GM19025 (cell line): ENCODE results near the gene FBXW8.
A peak's percentile ranks its signal among the peaks of the same experiment; 100 is the strongest.

Experiments
- ATAC-seq: cut with Tn5 transposase; IDR thresholded peaks from one replicate; pipeline ENCODE4 v1.9.1; 2021; ENCODE audit warnings: mild to moderate bottlenecking, low read depth, moderate library complexity; ENCODE audit not compliant: unreplicated experiment

The FBXW8 gene

GRCh38 chr12:116910645-116911451 is at the start of gene FBXW8:
FBXW8 (plus strand) TSS chr12:116910950; CDS start chr12:116911038, 88 bp downstream.
- ATAC-seq = peak; percentile 91

GRCh38 chr12:116861320-116861719 is 49.4 kb upstream of the FBXW8 start:
- peak; percentile 79 for ATAC-seq

- no peak for ATAC-seq
Observed at GRCh38 chr12:116862167-116862566, 48.6 kb upstream of the FBXW8 start.

- ATAC-seq = no peak
Observed at GRCh38 chr12:116863275-116863767, 47.4 kb upstream of the FBXW8 start.

GRCh38 chr12:116864371-116865160 is 46.2 kb upstream of the FBXW8 start:
- ATAC-seq = no peak

GRCh38 chr12:116867523-116867922 is 43.2 kb upstream of the FBXW8 start:
- ATAC-seq = no peak

- ATAC-seq = no peak
Observed at GRCh38 chr12:116870306-116870705, 40.4 kb upstream of the FBXW8 start.

- ATAC-seq = no peak
Observed at GRCh38 chr12:116874324-116874995, 36.3 kb upstream of the FBXW8 start.

GRCh38 chr12:116876151-116876869 is 34.4 kb upstream of the FBXW8 start:
- ATAC-seq = no peak

GRCh38 chr12:116878567-116879508 is 31.9 kb upstream of the FBXW8 start:
- ATAC-seq = no peak

- no peak for ATAC-seq
Observed at GRCh38 chr12:116879509-116880212, 31.1 kb upstream of the FBXW8 start.

GRCh38 chr12:116880213-116880816 is 30.4 kb upstream of the FBXW8 start:
- no peak for ATAC-seq

- peak; percentile 57 for ATAC-seq
Observed at GRCh38 chr12:116880817-116881324, 29.9 kb upstream of the FBXW8 start.

- peak; percentile 24 for ATAC-seq
Observed at GRCh38 chr12:116881325-116881876, 29.3 kb upstream of the FBXW8 start, which contains the start of gene HRK. HRK (minus strand) TSS chr12:116881441; CDS start chr12:116881307, 134 bp downstream.

- ATAC-seq = no peak
Observed at GRCh38 chr12:116881877-116882507, 28.8 kb upstream of the FBXW8 start.

GRCh38 chr12:116882742-116883141 is 28.0 kb upstream of the FBXW8 start:
- no peak for ATAC-seq

- no peak for ATAC-seq
Observed at GRCh38 chr12:116884871-116885270, 25.9 kb upstream of the FBXW8 start.
